Measurements from ENCODE around the gene EMX2. TPM values are rescaled to one million over a fixed set of nuclear protein-coding genes. Genes with fewer than 3 reads are reported as not detected.

EMX2 gene
- total and polyA plus RNA-seq, 2 experiments from 2014 or later = not detected

DNA sequence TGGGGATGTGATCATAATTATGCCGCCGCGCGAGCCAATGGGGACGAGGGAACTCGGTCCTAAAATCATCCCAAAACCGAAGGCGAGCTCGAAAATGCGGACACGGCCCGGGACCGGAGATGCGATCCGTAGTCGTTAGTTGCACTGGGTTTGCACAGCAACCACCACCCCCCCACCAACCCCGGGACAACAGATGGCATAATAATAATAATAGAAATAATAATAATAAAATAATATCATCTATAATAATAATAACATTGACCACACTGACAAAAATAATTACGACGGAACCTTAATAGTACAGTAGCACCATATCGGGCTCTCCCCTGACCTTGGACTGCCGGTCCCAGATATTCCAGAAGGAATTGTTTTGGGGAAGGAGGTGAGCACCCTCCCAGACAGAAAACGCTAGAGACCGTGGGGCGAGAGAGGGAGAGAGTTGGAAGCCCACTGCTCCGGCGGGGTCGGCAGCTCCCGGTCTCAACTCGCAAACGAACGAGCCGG is 1.1 kb upstream of the EMX2 start:
- Mint-ChIP-seq H3K27me3 (ENCODE audit: insufficient read depth, low read depth, poor library complexity) (peaks cover 97% of the 10 kb centered on the region), H3K9me3 (peaks cover 5% of the 10 kb centered on the region; the same call in 2 of the 3 replicates), H3K4me1 (peaks cover 34% of the 10 kb centered on the region), H3K4me3 (peak overlapping the region; percentile 75), H3K36me3 (ENCODE audit: low read depth) (no peaks in the 10 kb centered on the region; the same call in 2 of the 3 replicates), H3K27ac (no peak overlapping the region)
- Histone ChIP-seq H3K27ac (ENCODE audit: low read depth) (no peak overlapping the region), H4K20me1 (replicated peaks; ENCODE audit: insufficient read depth) (peaks cover 26% of the 10 kb centered on the region), H3K9me2 (ENCODE audit: insufficient read depth) (no peaks in the 10 kb centered on the region), H3F3A (replicated peaks; ENCODE audit: low read depth) (no peaks in the 10 kb centered on the region), H3K4me3 (peak overlapping the region; percentile 68), H3K36me3 (ENCODE audit: insufficient read depth) (no peaks in the 10 kb centered on the region), H3K4me2 (peak overlapping the region; percentile 94), H2AFZ (peak overlapping the region; percentile 97; the same call in 1 of the 2 replicates), H3K4me1 (ENCODE audit: insufficient read depth) (peaks cover 44% of the 10 kb centered on the region), H3K79me2 (replicated peaks; ENCODE audit: insufficient read depth) (no peaks in the 10 kb centered on the region), H3K27me3 (ENCODE audit: insufficient read depth) (peaks cover 100% of the 10 kb centered on the region)
- TF ChIP-seq, protein P1, sequence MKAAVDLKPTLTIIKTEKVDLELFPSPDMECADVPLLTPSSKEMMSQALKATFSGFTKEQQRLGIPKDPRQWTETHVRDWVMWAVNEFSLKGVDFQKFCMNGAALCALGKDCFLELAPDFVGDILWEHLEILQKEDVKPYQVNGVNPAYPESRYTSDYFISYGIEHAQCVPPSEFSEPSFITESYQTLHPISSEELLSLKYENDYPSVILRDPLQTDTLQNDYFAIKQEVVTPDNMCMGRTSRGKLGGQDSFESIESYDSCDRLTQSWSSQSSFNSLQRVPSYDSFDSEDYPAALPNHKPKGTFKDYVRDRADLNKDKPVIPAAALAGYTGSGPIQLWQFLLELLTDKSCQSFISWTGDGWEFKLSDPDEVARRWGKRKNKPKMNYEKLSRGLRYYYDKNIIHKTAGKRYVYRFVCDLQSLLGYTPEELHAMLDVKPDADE (IDR thresholded peaks at IDR 0.05) = no peak
- peak; percentile 32; the same call in 1 of the 2 replicates for TF ChIP-seq CREB1 (CRISPR knock-in tag; IDR thresholded peaks at IDR 0.05; ENCODE audit: low read depth)
- TF ChIP-seq STAT1 (IDR thresholded peaks at IDR 0.05; ENCODE audit: unreplicated experiment) = no peak
- TF ChIP-seq JUNB (IDR thresholded peaks at IDR 0.05; ENCODE audit: unreplicated experiment) = no peak
- no peak for TF ChIP-seq ZNF331 (CRISPR knock-in tag; IDR thresholded peaks at IDR 0.05; ENCODE audit: low read depth)
- TF ChIP-seq POLR2AphosphoS5 (IDR thresholded peaks at IDR 0.05; ENCODE audit: low read depth) = no peak
- no peak for TF ChIP-seq ZNF462 (CRISPR knock-in tag; IDR thresholded peaks at IDR 0.05)
- ATAC-seq (no peak), DNase-seq (ENCODE audit: low spot score) (peak; percentile 86)
